Tibial artery (tissue), 4 donors: Measurements from ENCODE around the gene LILRB4.
A peak's percentile ranks its signal among the peaks of the same experiment; 100 is the strongest.

ENCODE experiments used
- DNase-seq, 2 donors: peaks; one replicate each; pipeline ENCODE4 v3.0.0-alpha.2; 2019
- H3K27ac ChIP-seq, 2 donors: fragments of 200-600 bp; sonication (generic) in 1 of 2; 1 replicate in 1 of 2; 2 replicates in 1 of 2; pipeline ENCODE4 v1.5.1; 2018 to 2019; ENCODE audit warnings: mild to moderate bottlenecking in 1 of 2
- H3K27me3 ChIP-seq, 2 donors: fragments of 200-600 bp; sonication (generic) in 1 of 2; one replicate each; pipeline versions ENCODE4 v1.5.1 to v1.6.0; 2016 to 2019
- H3K36me3 ChIP-seq, 3 donors: fragments of 200-600 bp; sonication (generic) in 2 of 3; one replicate each; pipeline ENCODE4 v1.5.1; 2016 to 2019; ENCODE audit warnings: mild to moderate bottlenecking in 2 of 3
- H3K4me1 ChIP-seq, 4 donors: fragments of 200-600 bp; sonication (generic) in 2 of 4; 1 replicate in 3 of 4; 2 replicates in 1 of 4; pipeline ENCODE4 v1.5.1; 2016 to 2019
- H3K4me3 ChIP-seq, 2 donors: fragments of 200-600 bp; sonication (generic) in 1 of 2; 1 replicate in 1 of 2; 2 replicates in 1 of 2; pipeline ENCODE4 v1.5.1; 2018 to 2019; ENCODE audit warnings: mild to moderate bottlenecking in 2 of 2
- H3K9me3 ChIP-seq, 3 donors: fragments of 200-600 bp; sonication (generic) in 1 of 3; one replicate each; pipeline ENCODE4 v1.5.1; 2016 to 2019
- CTCF ChIP-seq, 2 experiments: fragments of 200-600 bp in 1 of 2; fragments of 450-650 bp in 1 of 2; IDR thresholded peaks; one replicate each; pipeline ENCODE4 v1.5.1; 2017 to 2019; ENCODE audit warnings: antibody characterized with exemption in 2 of 2, mild to moderate bottlenecking in 1 of 2, moderate library complexity in 1 of 2
- intact Hi-C: fragments of 100-400 bp; cut with DNase I; formaldehyde crosslinking; loops from one replicate; pipeline ENCODE4 v1.15.0; 2023; ENCODE audit warnings: low total_unique reads

Gene LILRB4

GRCh38 chr19:54662730-54663129 is at the start of gene LILRB4:
Gene LILRB4, plus strand, starts transcription at chr19:54662985. Its CDS starts 49 bp downstream, at chr19:54663034.
- no peak within 1 kb of the TSS for H3K4me3 ChIP-seq
- no peak for TF ChIP-seq CTCF (IDR thresholded peaks at IDR 0.05)
- peak in 1 of 2 donors; percentile 52 for DNase-seq
- no peaks in the 10 kb centered on the region for H3K4me1 ChIP-seq
- H3K27me3 ChIP-seq: no peaks in the 10 kb centered on the region
- peaks cover 0 to 15% (median 0%) of the 10 kb centered on the region in 3 donors for H3K9me3 ChIP-seq
- intact Hi-C loops: no loop called here
- H3K36me3 ChIP-seq: no peaks in the 10 kb centered on the region
- no peak within 1 kb of the TSS for H3K27ac ChIP-seq

- Histone ChIP-seq H3K9me3 (no peaks in the 10 kb centered on the region), H3K4me1 (no peaks in the 10 kb centered on the region), H3K27me3 (no peaks in the 10 kb centered on the region), H3K36me3 (no peaks in the 10 kb centered on the region), H3K4me3 (no peak overlapping the region), H3K27ac (no peak overlapping the region)
- no peak for DNase-seq
- TF ChIP-seq CTCF (IDR thresholded peaks at IDR 0.05): no peak
- intact Hi-C loops: no loop called here
These were observed 48.1 kb upstream of the LILRB4 start for GRCh38 chr19:54614726-54615125.

- DNase-seq: no peak
- Histone ChIP-seq H3K9me3 (no peaks in the 10 kb centered on the region), H3K4me3 (no peak overlapping the region), H3K27me3 (no peaks in the 10 kb centered on the region), H3K27ac (no peak overlapping the region), H3K36me3 (no peaks in the 10 kb centered on the region), H3K4me1 (no peaks in the 10 kb centered on the region)
- intact Hi-C loops: no loop called here
- TF ChIP-seq CTCF (IDR thresholded peaks at IDR 0.05): no peak
These were observed 46.7 kb upstream of the LILRB4 start for GRCh38 chr19:54616057-54616456.

GRCh38 chr19:54616821-54617560 is 45.8 kb upstream of the LILRB4 start:
- H3K27me3 ChIP-seq: no peaks in the 10 kb centered on the region
- TF ChIP-seq CTCF (IDR thresholded peaks at IDR 0.05): no peak
- H3K4me3 ChIP-seq: no peak overlapping the region
- H3K9me3 ChIP-seq: no peaks in the 10 kb centered on the region
- intact Hi-C loops: no loop called here
- DNase-seq: no peak
- H3K27ac ChIP-seq: no peak overlapping the region
- no peaks in the 10 kb centered on the region for H3K36me3 ChIP-seq
- no peaks in the 10 kb centered on the region for H3K4me1 ChIP-seq

- H3K4me1 ChIP-seq: no peaks in the 10 kb centered on the region
- DNase-seq: no peak
- intact Hi-C loops: loop anchor here (10.0 kb wide), 1 partner anchor 1806 kb away; no protein-coding TSS in a partner anchor
- H3K27me3 ChIP-seq: no peaks in the 10 kb centered on the region
- no peaks in the 10 kb centered on the region for H3K36me3 ChIP-seq
- H3K9me3 ChIP-seq: no peaks in the 10 kb centered on the region
- H3K4me3 ChIP-seq: no peak overlapping the region
- no peak overlapping the region for H3K27ac ChIP-seq
- TF ChIP-seq CTCF (IDR thresholded peaks at IDR 0.05): no peak
These were observed 42.3 kb upstream of the LILRB4 start for GRCh38 chr19:54620464-54620863.
